Measurements from ENCODE around the gene RAB30.

GRCh38 chr11:83056611-83057010 is 15.1 kb downstream of the RAB30 start:
- TF ChIP-seq CTCF (IDR thresholded peaks at IDR 0.05; ENCODE audit: poor library complexity) (no peak), EZH2 (IDR thresholded peaks at IDR 0.05; ENCODE audit: borderline replicate concordance) (no peak), EZH2phosphoT487 (IDR thresholded peaks at IDR 0.05; ENCODE audit: low read depth, severe bottlenecking, unreplicated experiment) (no peak)

Measured in hepatocyte (in vitro differentiated cells).